ENCODE measurements around the gene GABRR2.
"Not testable (repeated sequence)": the region's sequence is repeated elsewhere in the genome, so short reads cannot be mapped to it uniquely, and the experiment has no call there.

Gene GABRR2

GRCh38 chr6:89323511-89323971, 8.4 kb upstream of the GABRR2 start:
- DNase-seq: no peak

- peak; percentile 28 for DNase-seq
These were observed 6.3 kb upstream of the GABRR2 start for GRCh38 chr6:89321131-89321970.

- DNase-seq: no peak
These were observed 5.0 kb upstream of the GABRR2 start for GRCh38 chr6:89320012-89320559.

- no peak for DNase-seq
These were observed 2.0 kb upstream of the GABRR2 start for GRCh38 chr6:89317067-89317466.

GRCh38 chr6:89314692-89315091, 407 bp downstream of the GABRR2 start:
- no peak for DNase-seq

GRCh38 chr6:89313006-89313405, 2.1 kb downstream of the GABRR2 start:
- no peak for DNase-seq

- DNase-seq: no peak
These were observed 3.1 kb downstream of the GABRR2 start for GRCh38 chr6:89311853-89312531.

- DNase-seq: no peak
These were observed 3.6 kb downstream of the GABRR2 start for GRCh38 chr6:89311530-89311852.

GRCh38 chr6:89310929-89311328, 4.2 kb downstream of the GABRR2 start:
- DNase-seq: no peak

GRCh38 chr6:89308525-89309395, 6.3 kb downstream of the GABRR2 start:
- DNase-seq: no peak

GRCh38 chr6:89304517-89304916, 10.6 kb downstream of the GABRR2 start:
- DNase-seq: not testable (repeated sequence)

- DNase-seq: no peak
These were observed 12.2 kb downstream of the GABRR2 start for GRCh38 chr6:89302936-89303335.

- DNase-seq: no peak
These were observed 12.8 kb downstream of the GABRR2 start for GRCh38 chr6:89302195-89302770.

- DNase-seq: no peak
These were observed 13.4 kb downstream of the GABRR2 start for GRCh38 chr6:89301586-89302194.

- no peak for DNase-seq
These were observed 15.6 kb downstream of the GABRR2 start for GRCh38 chr6:89299466-89299850.

- DNase-seq: peak; percentile 13
These were observed 16.2 kb downstream of the GABRR2 start for GRCh38 chr6:89298680-89299465.

- DNase-seq: peak; percentile 53
These were observed 17.3 kb downstream of the GABRR2 start for GRCh38 chr6:89297695-89298351.

- DNase-seq: no peak
These were observed 19.1 kb downstream of the GABRR2 start for GRCh38 chr6:89295981-89296380.

- DNase-seq: not testable (repeated sequence)
These were observed 20.0 kb downstream of the GABRR2 start for GRCh38 chr6:89295116-89295515.

GRCh38 chr6:89291256-89291819, 23.8 kb downstream of the GABRR2 start:
- DNase-seq: no peak
